CD14-positive monocyte (primary cell): Measurements from ENCODE around the gene NRP2. TPM values are rescaled to one million over a fixed set of nuclear protein-coding genes. Genes with fewer than 3 reads are reported as not detected.

Experiments
- DNase-seq, 3 donors: peaks; one replicate each; pipeline ENCODE4 v3.0.0-alpha.2; 2011 to 2022
- H2AFZ ChIP-seq: 2 replicates; pipeline ENCODE4 v1.6.0; 2012; ENCODE audit warnings: mild to moderate bottlenecking, low read depth, low read length, inconsistent platforms; ENCODE audit not compliant: insufficient read depth, poor library complexity, severe bottlenecking
- H3K27ac ChIP-seq, 2 donors: 1 replicate in 1 of 2; 2 replicates in 1 of 2; pipeline ENCODE4 v1.5.1; 2012 to 2013; ENCODE audit warnings: low read length in 2 of 2, control low read depth in 1 of 2, inconsistent platforms in 1 of 2, low read depth in 1 of 2, mild to moderate bottlenecking in 1 of 2
- H3K27me3 ChIP-seq, 2 donors: one replicate each; pipeline versions ENCODE4 v1.6.0 to v1.6.1; 2011 to 2013; ENCODE audit warnings: low read length in 2 of 2; ENCODE audit not compliant: control insufficient read depth in 2 of 2, insufficient read depth in 2 of 2
- H3K36me3 ChIP-seq, 2 donors: replicated peaks in 1 of 2; 1 replicate in 1 of 2; 2 replicates in 1 of 2; pipeline versions ENCODE4 v1.5.1 to v1.6.1; 2012 to 2013; ENCODE audit warnings: low read length in 2 of 2, control low read depth in 1 of 2, inconsistent platforms in 1 of 2, mild to moderate bottlenecking in 1 of 2; ENCODE audit not compliant: insufficient read depth in 2 of 2, control insufficient read depth in 1 of 2
- H3K4me1 ChIP-seq, 2 donors: 1 replicate in 1 of 2; 2 replicates in 1 of 2; pipeline versions ENCODE4 v1.5.1 to v1.6.1; 2012 to 2013; ENCODE audit warnings: low read length in 2 of 2, control low read depth in 1 of 2, inconsistent platforms in 1 of 2, mild to moderate bottlenecking in 1 of 2, moderate library complexity in 1 of 2; ENCODE audit not compliant: insufficient read depth in 2 of 2, control insufficient read depth in 1 of 2
- H3K4me2 ChIP-seq: replicated peaks from 2 replicates; pipeline ENCODE3; 2012; ENCODE audit warnings: low read length, moderate library complexity, mild to moderate bottlenecking; ENCODE audit not compliant: poor library complexity, severe bottlenecking; ENCODE audit errors: extremely low read depth
- H3K4me3 ChIP-seq, 3 experiments: fragments of 200-600 bp in 1 of 3; sonication (generic) in 1 of 3; replicated peaks in 1 of 3; 1 replicate in 2 of 3; 2 replicates in 1 of 3; pipeline ENCODE4 v1.5.1; 2011 to 2013; ENCODE audit warnings: low read length in 3 of 3, mild to moderate bottlenecking in 3 of 3, control low read depth in 2 of 3, low read depth in 2 of 3, inconsistent platforms in 1 of 3, moderate library complexity in 1 of 3
- H3K79me2 ChIP-seq: 2 replicates; pipeline ENCODE4 v1.6.0; 2012; ENCODE audit warnings: mild to moderate bottlenecking, control low read depth, inconsistent platforms, low read length, moderate library complexity; ENCODE audit not compliant: insufficient read depth
- H3K9ac ChIP-seq: 2 replicates; pipeline ENCODE4 v1.6.0; 2017; ENCODE audit warnings: low read length, mild to moderate bottlenecking; ENCODE audit not compliant: insufficient read depth, poor library complexity, severe bottlenecking
- H3K9me3 ChIP-seq, 2 donors: replicated peaks in 1 of 2; 1 replicate in 1 of 2; 2 replicates in 1 of 2; pipeline versions ENCODE4 v1.5.1 to v1.6.1; 2012 to 2013; ENCODE audit warnings: low read length in 2 of 2, control low read depth in 1 of 2; ENCODE audit not compliant: control insufficient read depth in 1 of 2, insufficient read depth in 1 of 2
- H4K20me1 ChIP-seq: 2 replicates; pipeline ENCODE4 v1.6.0; 2012; ENCODE audit warnings: mild to moderate bottlenecking, low read length, control low read depth, moderate library complexity; ENCODE audit not compliant: insufficient read depth
- H3K27ac Mint-ChIP-seq, 7 donors: one replicate each; pipeline ENCODE4 v1.8.0; 2020; ENCODE audit warnings: mild to moderate bottlenecking in 7 of 7, mixed read lengths in 7 of 7, moderate library complexity in 6 of 7, inconsistent platforms in 2 of 7
- H3K27me3 Mint-ChIP-seq, 3 donors: one replicate each; pipeline ENCODE4 v1.8.0; 2021 to 2022; ENCODE audit warnings: low read depth in 3 of 3, mild to moderate bottlenecking in 3 of 3, mixed read lengths in 3 of 3, moderate library complexity in 3 of 3, inconsistent platforms in 1 of 3
- H3K36me3 Mint-ChIP-seq, 2 donors: one replicate each; pipeline ENCODE4 v1.8.0; 2020; ENCODE audit warnings: mixed read lengths in 2 of 2, inconsistent platforms in 1 of 2, mild to moderate bottlenecking in 1 of 2
- H3K4me1 Mint-ChIP-seq: one replicate; pipeline ENCODE4 v1.8.0; 2020; ENCODE audit warnings: mild to moderate bottlenecking, mixed read lengths
- H3K4me3 Mint-ChIP-seq, 2 donors: one replicate each; pipeline ENCODE4 v1.8.0; 2020; ENCODE audit warnings: mild to moderate bottlenecking in 2 of 2, mixed read lengths in 2 of 2, moderate library complexity in 1 of 2
- H3K9me3 Mint-ChIP-seq, 7 donors: one replicate each; pipeline ENCODE4 v1.8.0; 2020 to 2022; ENCODE audit warnings: mixed read lengths in 7 of 7, mild to moderate bottlenecking in 6 of 7, moderate library complexity in 6 of 7, inconsistent platforms in 2 of 7
- CTCF ChIP-seq: fragments of 200-600 bp; IDR thresholded peaks from one replicate; pipeline ENCODE4 v1.8.0; 2022; ENCODE audit warnings: antibody characterized with exemption, mild to moderate bottlenecking
- WGBS: methylation state at CpG from one replicate; pipeline ENCODE4 v1.1.5; 2013; ENCODE audit warnings: missing lambda C conversion rate; ENCODE audit not compliant: insufficient coverage; 5-methylcytosine and 5-hydroxymethylcytosine counted together
- intact Hi-C, 2 donors: fragments of 100-400 bp; cut with micrococcal nuclease; formaldehyde crosslinking; loops; one replicate each; pipeline versions ENCODE4 v1.15.0 to v1.15.1; 2023
- polyA plus RNA-seq, 3 donors: library from polyadenylated mRNA; depleted of rRNA in 1 of 3; unstranded in 2 of 3; stranded (reverse) in 1 of 3; fragments of 300-500 nt in 2 of 3; fragments of >200 nt in 1 of 3; fragmentation: Illumina TruSeq in 2 of 3; gene quantifications; 1 replicate in 2 of 3; 2 replicates in 1 of 3; pipeline ENCODE4 v1.2.3, GENCODE V29; 2012 to 2021

NRP2 gene
- polyA plus RNA-seq, 3 donors = 0.97 to 3.3 (median 1.6) TPM

- H3K79me2 ChIP-seq = no peaks in the 10 kb centered on the region
- Mint-ChIP-seq H3K36me3 (no peaks in the 10 kb centered on the region), H3K4me1 (peaks cover 3% of the 10 kb centered on the region), H3K27me3 (peaks cover 34 to 51% (median 41%) of the 10 kb centered on the region in 3 donors), H3K9me3 (peaks cover 0 to under 1% (median 0%) of the 10 kb centered on the region in 7 donors), H3K4me3 (no peak overlapping the region), H3K27ac (peak overlapping the region in 1 of 7 donors; percentile 26)
- H3K4me2 ChIP-seq = no peak overlapping the region
- H2AFZ ChIP-seq = no peak overlapping the region
- peaks cover 0 to 3% of the 10 kb centered on the region in 2 donors for H3K9me3 ChIP-seq
- H3K4me3 ChIP-seq = no peak overlapping the region
- no peak for TF ChIP-seq CTCF
- no CpG with 5 or more reads among the region's 3 CpGs for WGBS
- H3K4me1 ChIP-seq = no peaks in the 10 kb centered on the region
- H3K36me3 ChIP-seq = no peaks in the 10 kb centered on the region
- H3K9ac ChIP-seq = no peak overlapping the region
- intact Hi-C loops = no loop called here
- H4K20me1 ChIP-seq = no peaks in the 10 kb centered on the region
- no peak for DNase-seq
- peaks cover 31 to 36% of the 10 kb centered on the region in 2 donors for H3K27me3 ChIP-seq
- H3K27ac ChIP-seq = no peak overlapping the region
Measured at GRCh38 chr2:205692104-205692503, 9.8 kb downstream of the NRP2 start.

- H3K27ac ChIP-seq = no peak overlapping the region
- Mint-ChIP-seq H3K36me3 (no peaks in the 10 kb centered on the region), H3K4me1 (peaks cover 15% of the 10 kb centered on the region), H3K4me3 (no peak overlapping the region), H3K27me3 (peaks cover 20 to 30% (median 22%) of the 10 kb centered on the region in 3 donors), H3K9me3 (no peaks in the 10 kb centered on the region), H3K27ac (no peak overlapping the region)
- 100% methylated on average over 1 of the region's 2 CpGs for WGBS
- no peak overlapping the region for H2AFZ ChIP-seq
- TF ChIP-seq CTCF = no peak
- no peaks in the 10 kb centered on the region for H3K79me2 ChIP-seq
- H3K9me3 ChIP-seq = no peaks in the 10 kb centered on the region
- H3K4me3 ChIP-seq = no peak overlapping the region
- H3K9ac ChIP-seq = no peak overlapping the region
- H3K4me2 ChIP-seq = no peak overlapping the region
- no peaks in the 10 kb centered on the region for H4K20me1 ChIP-seq
- peaks cover 11 to 13% of the 10 kb centered on the region in 2 donors for H3K4me1 ChIP-seq
- H3K36me3 ChIP-seq = no peaks in the 10 kb centered on the region
- intact Hi-C loops = no loop called here
- peaks cover 11 to 15% of the 10 kb centered on the region in 2 donors for H3K27me3 ChIP-seq
- DNase-seq = no peak
Measured at GRCh38 chr2:205694256-205694655, 12.0 kb downstream of the NRP2 start.
